ENCODE data around the gene DET1. TPM values are rescaled to one million over a fixed set of nuclear protein-coding genes. Genes with fewer than 3 reads are reported as not detected.

DET1 gene
- total RNA-seq, 1 experiment from 2014 or later = 6.6 TPM

- WGBS (ENCODE audit: extremely low coverage, insufficient read length, low lambda C conversion rate) = no CpG with 5 or more reads among the region's 4 CpGs
Observed at GRCh38 chr15:88586401-88587162, 40.1 kb upstream of the DET1 start.

More at GRCh38 chr15:88586401-88587162, 40.1 kb upstream of the DET1 start:
- Histone ChIP-seq H3K79me2 (ENCODE audit: insufficient read depth, low read length) (no peaks in the 10 kb centered on the region), H2AFZ (ENCODE audit: low read length) (no peak overlapping the region), H3K79me1 (ENCODE audit: insufficient read depth, low read depth, low read length, poor library complexity, severe bottlenecking) (no peaks in the 10 kb centered on the region), H3T11ph (ENCODE audit: low read length) (no peak overlapping the region), H3K27ac (ENCODE audit: insufficient read length, low read depth, low read length) (no peak overlapping the region), H3K4ac (ENCODE audit: low read depth, low read length) (no peak overlapping the region), H4K20me1 (ENCODE audit: control insufficient read depth, insufficient read depth, insufficient read length) (no peaks in the 10 kb centered on the region), H2BK15ac (ENCODE audit: low read depth, low read length) (no peak overlapping the region), H3K14ac (ENCODE audit: insufficient read depth, low read length) (no peak overlapping the region), H3K27me3 (ENCODE audit: insufficient read depth, low read length) (no peaks in the 10 kb centered on the region), H3K18ac (ENCODE audit: insufficient read length, low read depth, low read length) (no peak overlapping the region), H2BK5ac (ENCODE audit: insufficient read length, low read length) (no peak overlapping the region), H2BK120ac (ENCODE audit: low read depth, low read length, poor library complexity, severe bottlenecking) (no peak overlapping the region), H4K5ac (ENCODE audit: insufficient read length, low read depth, low read length) (no peak overlapping the region), H2AK5ac (ENCODE audit: insufficient read length, low read length) (no peak overlapping the region), H2BK12ac (ENCODE audit: insufficient read length, low read depth, low read length) (no peak overlapping the region), H4K8ac (replicated peaks; ENCODE audit: insufficient read length, low read depth, low read length) (no peak overlapping the region), H3K9me3 (ENCODE audit: control insufficient read depth, low read depth, low read length) (no peaks in the 10 kb centered on the region), H3K23me2 (ENCODE audit: insufficient read length, low read depth, low read length, poor library complexity, severe bottlenecking) (no peaks in the 10 kb centered on the region), H3K4me2 (ENCODE audit: insufficient read depth, insufficient read length, low read length) (no peak overlapping the region), H2BK20ac (ENCODE audit: low read depth, low read length, poor library complexity, severe bottlenecking) (no peak overlapping the region), H4K91ac (ENCODE audit: insufficient read length, low read depth, low read length) (no peak overlapping the region), H3K23ac (ENCODE audit: insufficient read length, low read depth, low read length) (no peak overlapping the region), H3K56ac (ENCODE audit: insufficient read length, low read depth, low read length) (no peak overlapping the region), H3K4me1 (ENCODE audit: insufficient read depth, low read length) (no peaks in the 10 kb centered on the region), H3K9ac (ENCODE audit: extremely low read depth, insufficient read length, low read length) (no peak overlapping the region)
- no peak overlapping the region for H3K27ac Mint-ChIP-seq
- H3K9me3 Mint-ChIP-seq = no peaks in the 10 kb centered on the region; a peak in 1 of 5 replicates
- H3K36me3 Mint-ChIP-seq (ENCODE audit: insufficient read depth in 1 of 3, low read depth in 3 of 3) = no peaks in the 10 kb centered on the region
- DNase-seq = no peak
- H3K27me3 Mint-ChIP-seq (ENCODE audit: low read depth) = peaks cover 2% of the 10 kb centered on the region
- no peak overlapping the region for H3K4me3 Mint-ChIP-seq
- no peak for TF ChIP-seq CTCF (conservative IDR thresholded peaks at IDR 0.05)
- no peaks in the 10 kb centered on the region; a peak in 1 of 4 replicates for H3K4me1 Mint-ChIP-seq

Measured in H9 (cell line).